KOPT-K1 (cell line): ENCODE measurements around the gene CFAP65.

Source experiments
- H3K27ac ChIP-seq: fragments of 200-600 bp; sonication (generic); 2 replicates; pipeline ENCODE4 v1.5.1; 2016; ENCODE audit warnings: antibody characterized with exemption, mild to moderate bottlenecking, low read depth, low read length; ENCODE audit not compliant: poor library complexity, severe bottlenecking
- H3K36me3 ChIP-seq: fragments of 200-600 bp; sonication (generic); 2 replicates; pipeline ENCODE4 v1.5.1; 2017; ENCODE audit warnings: antibody characterized with exemption, mild to moderate bottlenecking, low read length, moderate library complexity; ENCODE audit not compliant: insufficient read depth
- H3K9me3 ChIP-seq: fragments of 200-600 bp; sonication (generic); 2 replicates; pipeline ENCODE4 v1.5.1; 2017; ENCODE audit warnings: antibody characterized with exemption, low read length, mild to moderate bottlenecking; ENCODE audit not compliant: insufficient read depth, poor library complexity, severe bottlenecking

The CFAP65 gene

DNA sequence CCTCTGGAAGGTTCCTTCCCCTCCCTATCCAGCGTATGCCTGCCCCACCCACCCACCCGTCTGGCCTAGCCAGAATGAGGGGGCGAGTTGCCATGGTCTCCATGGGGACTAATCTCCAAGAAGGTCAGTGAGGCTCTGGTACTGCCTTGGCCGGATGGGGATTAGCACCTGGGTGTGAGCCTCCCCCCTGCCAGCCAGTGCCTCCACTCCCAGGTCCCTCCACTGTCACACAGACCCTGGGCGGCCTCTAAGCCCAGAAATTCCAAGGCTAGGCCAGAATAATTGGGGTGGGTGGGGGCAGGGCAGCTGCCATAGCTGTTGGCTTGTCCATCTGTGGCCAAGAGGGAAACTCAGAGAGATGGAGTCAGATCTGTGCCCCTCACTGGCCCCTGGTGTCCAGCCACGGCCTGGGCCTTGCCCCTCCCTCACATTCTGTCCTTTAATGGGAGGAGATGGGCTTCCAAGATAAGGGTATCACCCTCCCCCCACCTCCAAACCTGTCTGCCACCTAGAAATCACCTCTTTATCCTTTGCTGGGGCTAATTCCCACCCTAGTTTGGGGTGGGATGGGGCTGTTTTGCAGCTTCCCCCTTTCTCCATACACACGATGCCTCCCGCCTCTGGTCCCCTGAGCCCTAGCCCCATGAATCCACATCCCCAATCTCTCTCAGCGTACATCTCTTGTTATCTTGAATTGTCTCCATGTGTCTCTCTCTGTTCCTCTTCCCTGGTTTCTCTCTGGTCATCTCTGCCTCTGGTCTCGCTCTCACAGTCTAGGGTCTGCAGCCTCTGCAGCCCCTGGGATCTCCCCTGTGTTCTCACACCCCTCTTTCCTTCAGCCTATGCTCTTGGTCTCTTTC, 42.1 kb downstream of the CFAP65 start:
- H3K9me3 ChIP-seq = no peaks in the 10 kb centered on the region
- H3K36me3 ChIP-seq = no peaks in the 10 kb centered on the region
- H3K27ac ChIP-seq = no peak overlapping the region

DNA sequence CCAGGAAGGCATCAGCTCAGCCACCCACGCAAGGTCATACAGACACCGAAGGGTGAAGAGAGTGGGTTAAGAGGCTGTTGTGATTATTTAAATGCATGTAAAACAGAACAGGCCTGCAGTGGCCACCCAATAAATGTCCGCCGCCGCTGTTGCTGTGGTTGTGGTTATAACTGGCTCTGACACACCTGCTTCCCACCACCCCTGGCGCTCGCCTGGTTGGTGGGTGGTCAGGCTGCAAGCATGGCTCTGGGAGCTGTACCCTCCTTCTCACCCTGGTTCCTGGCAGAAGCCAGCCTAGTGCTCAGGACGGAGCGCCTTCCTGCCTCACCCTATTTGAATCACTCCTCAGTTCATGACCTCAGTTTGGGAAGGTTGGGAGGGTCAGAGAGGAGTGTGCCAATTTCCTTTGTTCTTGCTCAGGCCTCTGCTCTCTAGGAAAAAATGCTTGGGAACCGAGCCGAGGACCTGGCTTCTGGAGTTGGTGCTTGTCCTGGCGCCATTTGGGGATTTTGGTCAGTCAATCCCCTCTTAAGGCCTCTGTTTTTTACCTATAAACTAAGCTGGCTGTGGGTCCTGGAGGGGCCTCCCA, 42.8 kb downstream of the CFAP65 start:
- Histone ChIP-seq H3K9me3 (no peaks in the 10 kb centered on the region), H3K36me3 (no peaks in the 10 kb centered on the region), H3K27ac (no peak overlapping the region)

DNA sequence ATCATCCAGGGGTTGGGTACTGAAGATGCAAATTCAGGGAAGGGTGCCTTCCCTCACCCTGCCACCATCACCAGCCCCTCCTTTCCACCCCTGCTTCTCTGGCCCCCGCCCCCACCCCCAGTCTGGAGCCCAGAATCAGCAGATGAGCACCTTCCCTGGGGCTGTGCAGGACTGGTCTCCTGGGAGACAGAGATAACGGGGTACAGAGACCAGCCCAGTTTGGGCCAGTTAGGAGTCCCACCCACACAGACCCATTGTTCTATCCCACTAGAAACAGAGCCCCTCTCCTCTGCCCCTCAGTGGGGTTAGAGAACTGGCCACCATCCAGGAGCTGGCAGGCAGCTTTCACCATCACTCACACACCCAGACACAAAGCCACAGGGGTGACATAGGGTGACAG, 43.6 kb downstream of the CFAP65 start:
- H3K27ac ChIP-seq = no peak overlapping the region
- H3K9me3 ChIP-seq = no peaks in the 10 kb centered on the region
- H3K36me3 ChIP-seq = no peaks in the 10 kb centered on the region

DNA sequence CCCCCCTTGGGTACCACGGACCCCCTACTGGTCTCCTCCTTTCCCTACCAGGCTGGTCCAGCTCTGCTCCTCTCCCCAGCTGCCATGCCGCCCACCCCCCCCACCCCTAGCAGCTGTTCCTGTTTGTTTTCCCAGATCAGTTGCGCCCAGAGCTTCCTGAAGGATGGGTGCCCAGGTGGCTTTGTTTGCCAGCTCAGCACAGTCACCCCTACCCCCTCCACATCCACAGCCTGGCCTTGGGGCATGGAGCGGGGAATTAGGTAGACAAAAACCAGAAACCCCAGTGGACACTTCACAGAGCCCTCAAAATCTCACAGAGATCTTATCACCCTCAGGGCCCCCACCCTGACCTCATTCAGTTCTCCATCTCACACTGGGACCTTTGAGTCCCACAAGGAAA, 44.4 kb downstream of the CFAP65 start:
- Histone ChIP-seq H3K36me3 (no peaks in the 10 kb centered on the region), H3K27ac (no peak overlapping the region), H3K9me3 (no peaks in the 10 kb centered on the region)

DNA sequence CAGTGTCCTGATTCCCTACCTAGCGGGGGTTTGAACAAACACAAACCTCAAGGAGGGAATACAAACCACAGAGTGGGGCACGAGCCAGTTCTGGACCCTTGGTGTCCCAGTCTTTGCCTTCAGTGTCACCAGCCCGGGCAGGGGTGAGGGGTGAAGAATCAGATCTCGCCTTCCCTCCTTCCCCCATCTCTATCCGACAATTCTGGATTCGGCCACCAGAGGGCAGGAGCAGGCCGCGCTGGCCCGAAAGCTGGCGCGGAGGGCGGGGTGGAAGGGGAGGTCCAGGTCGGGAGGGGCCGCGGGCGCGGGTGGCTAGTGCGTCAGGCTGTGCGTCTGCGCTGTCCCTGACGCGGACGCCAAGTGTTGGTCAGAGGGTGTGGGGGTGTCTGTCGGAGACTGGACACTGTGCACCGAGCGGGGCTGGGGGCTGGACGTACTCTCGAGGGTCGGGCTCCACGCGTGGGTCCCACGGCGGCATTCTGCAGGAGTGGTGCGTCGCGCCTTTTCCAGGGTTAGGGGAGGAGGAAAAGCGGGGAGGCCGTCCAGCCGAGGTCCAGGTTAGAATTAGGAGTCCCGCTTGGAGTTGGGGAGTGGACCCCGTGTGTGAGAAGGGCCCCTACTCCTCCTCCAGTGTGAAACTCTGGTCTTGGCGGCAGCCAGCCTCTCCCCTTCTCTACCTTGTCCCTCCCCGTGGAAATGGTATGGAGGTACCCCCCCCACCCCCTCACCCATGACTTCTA, 45.2 kb downstream of the CFAP65 start:
- Histone ChIP-seq H3K36me3 (no peaks in the 10 kb centered on the region), H3K27ac (no peak overlapping the region), H3K9me3 (no peaks in the 10 kb centered on the region)

DNA sequence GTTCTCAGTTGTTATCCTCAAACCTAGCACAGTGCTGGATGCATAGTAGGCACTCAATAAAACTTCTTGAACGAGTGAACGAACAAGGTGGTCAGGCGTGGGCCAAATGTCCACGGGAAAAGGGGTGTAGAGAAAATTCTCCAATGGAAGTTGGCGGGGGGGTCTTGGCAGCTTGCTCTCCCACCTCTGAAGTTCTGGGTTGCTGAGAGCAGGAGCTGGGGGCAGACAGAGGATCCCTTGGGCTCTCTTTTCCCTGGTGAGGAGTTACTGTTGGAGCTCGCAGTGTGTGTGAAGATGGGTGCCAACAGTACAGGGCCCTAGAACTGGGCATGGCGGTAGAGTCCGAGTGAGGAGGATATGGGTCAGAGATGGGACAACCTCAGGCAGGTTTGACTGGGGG, 45.8 kb downstream of the CFAP65 start:
- H3K9me3 ChIP-seq = no peaks in the 10 kb centered on the region
- no peak overlapping the region for H3K27ac ChIP-seq
- H3K36me3 ChIP-seq = no peaks in the 10 kb centered on the region

DNA sequence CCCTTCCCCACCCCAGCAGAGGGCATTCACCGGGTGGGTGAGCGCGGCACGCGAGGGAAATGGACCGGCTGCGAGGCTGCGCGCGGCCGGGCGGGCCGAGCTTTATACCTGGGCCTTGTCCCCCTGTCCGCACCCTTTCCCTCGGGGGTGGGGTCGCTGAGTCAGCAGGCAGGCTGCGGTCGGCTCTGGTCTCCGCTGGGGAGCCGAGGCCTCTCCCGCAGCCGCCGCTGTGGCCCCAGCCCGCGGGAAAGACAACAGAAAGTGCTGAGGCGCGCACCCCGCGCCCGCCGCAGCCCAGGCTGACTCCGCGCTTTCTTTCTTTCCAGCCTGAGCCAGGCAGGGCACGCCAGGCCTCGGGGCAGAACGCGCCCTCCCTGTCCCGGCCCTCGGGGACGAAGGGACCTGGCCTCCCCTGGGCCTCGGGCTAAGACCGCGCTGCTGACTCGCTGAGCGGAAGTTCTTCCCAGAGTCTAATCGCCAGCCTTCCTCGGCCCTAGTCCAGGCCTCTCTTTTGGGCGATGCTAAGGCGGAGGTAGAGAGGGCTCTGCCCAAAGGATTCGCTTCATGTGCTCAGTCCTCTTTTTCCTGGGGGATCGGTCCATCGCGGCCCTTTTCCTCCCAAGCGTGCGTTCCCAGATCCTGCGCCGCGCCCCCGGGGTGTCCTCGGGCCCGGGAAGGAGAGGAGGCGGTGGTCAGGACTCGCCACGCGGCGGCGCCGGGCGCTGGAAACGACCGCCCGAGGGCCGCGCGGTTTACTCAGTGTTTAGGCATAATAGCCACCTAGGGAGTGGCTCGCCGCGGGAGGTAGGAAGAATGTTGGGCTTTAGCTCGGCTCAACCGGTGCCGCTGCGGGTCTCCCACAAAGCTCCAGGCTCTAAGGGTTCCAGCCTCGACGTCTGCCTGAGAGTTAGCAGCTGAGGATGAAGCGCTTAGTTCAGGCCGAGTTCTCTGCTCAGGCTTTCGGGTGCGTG, 47.7 kb downstream of the CFAP65 start, which contains the start of gene CRYBA2:
Gene CRYBA2, minus strand, starts transcription at position 78 of the 971 bp plus-strand sequence. CDS start 246 bp downstream, outside the sequence.
- Histone ChIP-seq H3K36me3 (no peaks in the 10 kb centered on the region), H3K27ac (no peak within 1 kb of the TSS)

DNA sequence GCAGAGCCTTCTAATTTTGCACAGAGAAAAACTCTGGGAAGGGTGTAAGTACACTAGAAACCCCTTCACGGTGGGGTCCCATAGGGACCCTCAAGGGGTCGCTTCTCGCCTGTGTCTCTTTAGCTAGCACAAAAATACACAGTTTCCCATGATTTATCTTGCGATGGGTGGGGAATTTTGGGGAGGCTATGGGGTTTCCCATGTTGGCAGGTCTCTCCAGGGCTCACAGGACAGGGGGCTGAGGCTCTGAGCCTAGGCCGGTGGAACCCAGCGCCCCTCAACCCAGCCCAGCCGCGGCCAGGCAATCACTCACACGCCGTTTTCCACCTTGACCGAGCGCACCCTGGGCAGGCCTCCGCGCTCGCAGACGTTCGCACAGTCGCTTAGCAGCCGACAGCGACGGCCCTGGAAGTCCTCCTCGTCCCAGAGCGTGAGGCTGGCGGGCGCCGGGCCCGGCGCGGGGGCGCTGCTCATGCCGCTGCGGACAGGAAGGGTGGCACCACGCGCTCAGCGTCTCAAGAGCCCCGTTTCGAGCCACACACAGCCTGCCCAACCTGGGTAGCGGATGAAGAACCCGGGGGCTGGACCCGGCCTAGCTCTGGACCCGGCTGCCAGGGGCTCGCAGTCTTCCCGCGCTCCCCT, 48.5 kb downstream of the CFAP65 start:
- Histone ChIP-seq H3K36me3 (no peaks in the 10 kb centered on the region), H3K9me3 (no peaks in the 10 kb centered on the region), H3K27ac (no peak overlapping the region)

More for the DNA sequence above, 47.7 kb downstream of the CFAP65 start, which contains the start of gene CRYBA2:
- no peaks in the 10 kb centered on the region for H3K9me3 ChIP-seq

DNA sequence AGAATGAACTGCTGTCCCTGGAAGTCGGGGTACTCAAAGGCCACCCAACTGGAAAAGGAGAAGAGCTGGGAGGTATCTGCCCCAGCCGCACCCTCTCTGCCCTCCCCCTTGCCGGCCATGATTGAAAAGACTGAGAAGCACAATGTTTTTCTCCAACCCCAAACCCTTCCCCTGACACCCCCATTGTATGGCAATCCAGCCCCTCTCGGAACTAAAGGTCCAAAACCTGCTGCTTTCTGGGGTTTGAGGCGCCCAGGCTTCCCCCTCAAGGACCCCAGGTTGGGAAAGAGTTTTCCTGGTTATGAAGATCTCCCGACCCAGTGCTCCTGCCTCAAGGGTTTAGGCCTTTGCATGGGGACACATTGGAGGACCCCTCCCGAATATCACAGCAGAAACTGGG, 49.1 kb downstream of the CFAP65 start:
- H3K36me3 ChIP-seq = no peaks in the 10 kb centered on the region
- H3K27ac ChIP-seq = no peak overlapping the region
- no peaks in the 10 kb centered on the region for H3K9me3 ChIP-seq

DNA sequence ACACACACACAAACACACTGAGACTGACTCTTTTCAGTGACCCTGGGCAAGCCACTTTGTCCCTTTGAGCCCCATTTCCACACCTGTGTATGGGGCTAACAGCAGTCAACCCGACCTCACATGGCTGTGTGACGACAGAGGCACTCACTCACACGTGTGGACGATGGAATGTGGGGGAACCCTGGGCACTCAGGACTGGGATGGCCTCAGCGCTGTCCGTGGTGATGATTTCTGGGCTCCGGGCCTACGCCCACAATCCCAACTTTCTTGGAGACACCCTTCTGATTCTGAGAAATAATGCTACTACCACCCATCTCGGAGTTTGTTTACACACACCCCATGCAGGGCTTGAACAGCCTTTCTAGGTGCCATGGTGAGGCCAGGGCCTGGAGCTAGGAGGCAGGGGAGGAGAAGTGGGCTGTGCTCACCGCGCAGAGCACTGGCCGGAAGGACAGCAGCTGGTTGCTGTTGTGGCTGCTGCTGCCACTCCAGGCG, 49.6 kb downstream of the CFAP65 start:
- Histone ChIP-seq H3K9me3 (no peaks in the 10 kb centered on the region), H3K27ac (no peak overlapping the region), H3K36me3 (no peaks in the 10 kb centered on the region)

DNA sequence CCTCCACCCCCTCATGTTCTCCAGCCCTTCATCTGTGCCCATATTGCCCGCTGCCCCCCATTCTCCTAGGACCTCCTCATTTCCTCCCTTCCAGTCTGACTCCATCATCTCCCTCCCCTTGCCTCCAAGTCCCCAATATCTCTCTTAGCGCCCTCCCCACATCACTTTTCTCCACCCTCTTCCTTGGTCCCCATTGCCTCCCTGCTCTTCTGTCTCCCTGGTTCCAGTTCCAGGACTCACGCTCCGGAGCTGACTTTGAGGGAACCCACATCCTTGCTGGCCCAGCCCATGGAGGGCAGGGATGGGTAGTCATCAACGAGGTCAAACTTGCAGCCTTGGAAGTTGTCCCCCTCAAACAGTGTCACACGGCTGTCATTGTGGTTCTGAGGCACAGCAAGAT, 50.7 kb downstream of the CFAP65 start:
- no peaks in the 10 kb centered on the region for H3K36me3 ChIP-seq
- no peaks in the 10 kb centered on the region for H3K9me3 ChIP-seq
- H3K27ac ChIP-seq = no peak overlapping the region

DNA sequence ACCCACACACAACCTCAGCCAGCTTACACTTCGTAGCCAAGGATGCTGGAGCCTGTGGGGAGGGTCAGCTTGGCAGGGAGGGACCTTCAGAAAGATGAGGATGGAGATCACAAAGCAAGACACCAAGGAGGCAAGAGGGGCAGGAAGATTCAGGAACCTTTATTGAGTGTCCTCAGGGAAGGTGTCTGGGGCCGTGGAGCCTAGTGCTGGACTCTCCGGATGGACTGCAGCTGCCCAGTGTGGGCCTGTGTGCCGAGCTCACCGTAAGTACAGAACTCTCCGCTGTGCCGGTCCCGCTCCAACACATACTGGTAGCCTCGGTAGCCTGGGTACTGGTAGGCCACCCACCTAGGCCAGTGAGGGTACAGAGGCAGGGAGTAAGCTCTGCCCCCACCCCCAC, 51.3 kb downstream of the CFAP65 start:
- H3K36me3 ChIP-seq = no peaks in the 10 kb centered on the region
- no peaks in the 10 kb centered on the region for H3K9me3 ChIP-seq
- H3K27ac ChIP-seq = no peak overlapping the region

DNA sequence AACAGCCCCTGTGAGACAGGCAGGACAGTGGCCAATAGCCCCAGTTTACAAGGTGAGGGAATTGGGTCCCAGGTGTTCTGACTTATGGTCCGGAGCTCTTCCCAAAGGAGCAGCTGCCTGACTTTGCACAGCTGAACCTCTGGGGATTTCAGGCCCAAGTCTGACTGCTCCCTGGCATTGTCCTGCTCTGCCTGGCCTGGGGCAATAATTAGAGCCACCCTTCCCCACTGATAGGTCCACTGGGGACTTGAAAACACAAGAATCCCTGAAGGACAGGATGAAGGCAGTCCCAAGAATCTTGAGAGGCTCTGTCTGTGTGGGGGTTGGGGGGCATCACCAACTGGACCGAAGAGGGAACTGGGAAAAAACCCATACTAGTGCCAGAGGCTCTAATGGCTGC, 52.7 kb downstream of the CFAP65 start:
- Histone ChIP-seq H3K9me3 (no peaks in the 10 kb centered on the region), H3K27ac (no peak overlapping the region), H3K36me3 (no peaks in the 10 kb centered on the region)

DNA sequence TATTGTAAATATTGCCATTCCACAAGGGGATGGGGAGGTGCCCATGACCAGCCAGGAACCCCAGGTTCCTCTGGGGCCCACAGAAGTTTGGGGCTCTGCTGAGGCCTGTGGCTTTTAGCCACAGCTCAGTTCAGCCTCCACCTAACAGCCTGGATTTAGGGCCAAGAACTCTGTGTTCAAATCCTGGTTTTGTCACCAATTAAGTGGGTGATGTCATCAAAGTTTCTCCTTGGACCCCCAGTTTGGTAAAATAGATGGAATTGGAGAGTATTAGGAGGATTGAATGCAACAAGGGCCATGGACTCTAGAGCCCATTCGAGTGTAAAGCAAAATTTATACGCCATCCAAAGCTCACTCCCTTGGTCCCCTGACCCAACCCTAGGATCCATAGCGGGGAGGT, 53.2 kb downstream of the CFAP65 start:
- Histone ChIP-seq H3K36me3 (no peaks in the 10 kb centered on the region), H3K9me3 (no peaks in the 10 kb centered on the region), H3K27ac (no peak overlapping the region)
